ENCODE data around the gene COL11A2.
A peak's percentile ranks its signal among the peaks of the same experiment; 100 is the strongest.
"Not testable (repeated sequence)": the region's sequence is repeated elsewhere in the genome, so short reads cannot be mapped to it uniquely, and the experiment has no call there.

Gene COL11A2
- long read RNA-seq, donor 1, partial matches to known transcripts: 0 of 1 reads
- long read RNA-seq, donor 1, other reads (novel, unspliced or antisense): 0 of 1 reads
- long read RNA-seq, donor 2: 0 reads
- long read RNA-seq, donor 3: 0 reads
- long read RNA-seq, donor 4, partial matches to known transcripts: 0 of 1 reads
- long read RNA-seq, donor 4, other reads (novel, unspliced or antisense): 0 of 1 reads
- long read RNA-seq, donor 5, full-length matches to known transcripts: 1 of 1 reads
- long read RNA-seq, donor 5, partial matches to known transcripts: 0 of 1 reads
- long read RNA-seq, donor 5, other reads (novel, unspliced or antisense): 0 of 1 reads
- long read RNA-seq, donor 6: 0 reads
- long read RNA-seq, donor 7, partial matches to known transcripts: 23 of 28 reads
- long read RNA-seq, donor 7, other reads (novel, unspliced or antisense): 5 of 28 reads
- long read RNA-seq, donor 8, partial matches to known transcripts: 0 of 1 reads
- long read RNA-seq, donor 8, other reads (novel, unspliced or antisense): 0 of 1 reads

DNA sequence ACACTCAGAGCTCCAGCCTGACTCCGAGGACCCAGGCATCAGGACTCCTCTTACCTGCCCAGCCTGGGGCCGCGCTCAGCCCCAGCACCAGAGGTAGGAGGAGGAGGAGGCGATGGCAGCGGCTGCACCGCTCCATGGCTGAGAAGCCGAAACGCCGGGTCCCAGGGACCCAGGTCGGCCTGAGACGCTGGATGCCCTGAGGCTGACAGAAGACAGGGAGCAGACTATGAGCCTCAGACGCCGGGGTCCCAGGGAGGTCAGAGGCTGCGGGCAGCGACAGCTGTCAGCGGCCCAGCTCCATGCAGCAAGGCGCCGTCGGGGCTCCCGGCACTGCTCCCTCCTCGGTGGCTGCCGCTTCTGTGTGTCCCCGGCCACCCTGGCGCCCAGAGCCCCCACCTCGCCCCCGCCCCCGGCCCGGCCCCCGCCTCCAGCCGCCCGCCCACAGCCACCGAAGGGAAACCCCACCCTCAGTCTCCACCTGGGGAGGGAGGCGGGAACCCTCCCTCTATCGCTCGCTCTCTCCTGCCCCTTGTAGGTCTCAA, at the start of gene COL11A2:
TSS of gene COL11A2 (minus strand) at position 363 of the 542 bp plus-strand sequence. CDS start at position 136, 227 bp downstream.
- peak; percentile 51 for DNase-seq

DNA sequence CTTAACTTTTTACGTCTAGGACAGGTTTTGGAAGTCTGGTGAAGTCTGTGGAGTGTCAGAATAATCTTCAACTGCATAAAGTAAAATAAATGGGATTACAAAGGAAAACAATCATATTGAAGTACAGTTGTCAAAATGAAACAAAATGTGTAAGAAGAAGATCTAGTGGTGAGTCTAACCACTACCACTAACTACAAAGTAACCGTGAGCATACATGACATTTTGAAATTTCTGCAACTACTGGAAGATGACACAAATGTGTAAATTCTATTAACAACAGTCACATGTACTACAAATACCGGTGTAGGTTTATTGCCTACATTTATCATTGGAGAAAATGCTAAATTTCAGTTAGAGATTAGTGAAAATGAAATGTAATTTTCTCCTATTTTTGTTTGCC, 49.7 kb upstream of the COL11A2 start:
- DNase-seq: no peak

DNA sequence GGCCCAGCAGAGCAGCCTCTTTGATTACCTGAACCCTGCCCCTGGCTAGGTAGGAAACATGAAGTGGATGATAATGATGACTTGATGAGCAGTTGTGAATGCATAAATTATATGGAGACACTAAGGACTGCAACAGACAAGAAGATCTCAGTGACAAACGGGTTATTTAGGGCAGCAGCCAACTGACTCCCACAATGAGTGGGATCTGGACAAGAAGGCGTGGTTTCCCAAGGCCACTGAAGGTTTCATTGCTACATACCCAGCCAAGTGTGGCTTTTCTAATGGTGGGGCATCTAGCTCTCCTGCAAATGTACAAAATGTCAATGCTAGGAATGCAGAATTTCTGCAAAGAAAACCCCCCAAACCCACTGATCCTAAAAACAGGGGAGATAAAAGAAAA, 45.5 kb upstream of the COL11A2 start:
- DNase-seq: no peak

DNA sequence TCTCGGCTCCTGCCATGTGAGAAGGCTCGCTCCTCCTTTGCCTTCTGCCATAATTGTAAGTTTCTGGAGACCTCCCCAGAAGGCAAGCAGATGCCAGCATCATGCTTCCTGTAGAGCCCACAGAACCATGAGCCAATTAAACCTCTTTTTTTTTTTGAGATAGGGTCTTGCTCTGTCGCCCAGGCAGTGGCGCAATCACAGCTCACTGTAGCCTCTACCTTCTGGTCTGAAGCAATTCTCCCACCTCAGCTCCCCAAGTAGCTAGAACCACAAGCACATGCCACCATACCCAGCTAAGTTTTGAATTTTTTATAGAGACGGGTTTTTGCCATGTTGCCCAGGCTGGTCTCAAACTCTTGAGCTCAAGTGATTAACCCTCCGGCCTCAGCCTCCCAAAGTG, 44.6 kb upstream of the COL11A2 start:
- DNase-seq: no peak

DNA sequence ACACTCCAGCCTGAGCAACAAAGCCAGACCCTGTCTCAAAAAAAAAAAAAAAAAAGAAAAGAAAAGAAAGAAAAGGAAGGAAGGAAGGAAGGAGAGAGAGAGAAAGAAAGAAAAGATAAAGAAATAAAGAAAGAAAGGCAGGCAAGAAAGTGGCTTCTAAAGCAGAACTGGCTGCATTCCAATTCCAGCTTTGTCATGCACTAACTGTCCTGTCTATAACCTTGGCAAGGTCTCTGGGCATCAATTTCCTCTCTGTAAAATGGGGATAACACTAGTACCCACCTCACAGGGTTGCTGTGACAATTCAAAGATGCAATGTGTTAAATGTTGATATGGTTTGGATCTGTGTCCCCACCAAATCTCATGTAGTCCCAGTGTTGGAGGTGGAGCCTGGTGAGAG, 44.1 kb upstream of the COL11A2 start:
- no peak for DNase-seq

DNA sequence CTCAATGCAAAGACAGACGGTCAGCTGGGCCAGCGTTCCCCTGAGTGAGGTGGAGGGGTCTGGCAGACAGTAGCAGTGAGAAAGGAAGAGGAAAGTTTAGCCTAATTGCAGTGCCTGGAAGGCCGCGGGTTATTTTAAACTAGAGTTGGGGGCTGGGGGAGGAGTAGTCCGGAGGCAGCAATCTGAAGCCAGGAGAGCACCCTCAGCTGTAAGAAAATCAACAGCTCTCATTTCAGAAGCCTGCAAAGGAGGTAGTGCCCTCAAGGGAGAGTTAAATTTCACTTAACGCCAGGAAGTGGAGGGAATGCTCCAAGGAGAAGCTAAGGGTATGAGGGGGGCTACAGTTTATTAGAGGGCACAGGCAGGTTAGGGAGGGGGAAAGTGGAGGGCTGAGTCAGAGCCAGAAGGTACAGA, 43.0 kb upstream of the COL11A2 start:
- peak; percentile 41 for DNase-seq

DNA sequence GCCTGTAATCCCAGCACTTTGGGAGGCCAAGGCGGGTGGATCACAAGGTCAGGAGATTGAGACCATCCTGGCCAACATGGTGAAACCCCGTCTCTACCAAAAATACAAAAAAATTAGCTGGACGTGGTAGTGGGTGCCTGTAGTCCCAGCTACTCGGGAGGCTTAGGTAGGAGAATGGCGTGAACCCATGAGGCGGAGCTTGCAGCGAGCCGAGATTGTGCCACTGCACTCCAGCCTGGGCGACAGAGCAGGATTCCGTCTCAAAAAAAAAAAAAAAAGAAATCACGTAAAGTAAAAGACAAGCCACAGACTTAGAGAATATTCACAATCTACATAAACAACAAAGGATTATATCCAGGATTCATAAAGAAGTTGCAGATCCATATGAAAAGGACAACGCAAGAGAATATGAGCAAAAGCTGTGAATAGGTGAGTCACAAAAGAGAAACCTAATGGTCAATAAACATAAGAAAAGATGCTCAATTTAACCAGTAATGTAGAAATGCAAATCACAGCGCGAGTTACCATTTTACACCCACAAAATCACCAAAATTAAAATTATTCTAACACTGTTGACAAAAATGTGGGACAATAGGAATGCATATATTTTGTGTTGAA, 34.3 kb upstream of the COL11A2 start:
- DNase-seq: not testable (repeated sequence)

DNA sequence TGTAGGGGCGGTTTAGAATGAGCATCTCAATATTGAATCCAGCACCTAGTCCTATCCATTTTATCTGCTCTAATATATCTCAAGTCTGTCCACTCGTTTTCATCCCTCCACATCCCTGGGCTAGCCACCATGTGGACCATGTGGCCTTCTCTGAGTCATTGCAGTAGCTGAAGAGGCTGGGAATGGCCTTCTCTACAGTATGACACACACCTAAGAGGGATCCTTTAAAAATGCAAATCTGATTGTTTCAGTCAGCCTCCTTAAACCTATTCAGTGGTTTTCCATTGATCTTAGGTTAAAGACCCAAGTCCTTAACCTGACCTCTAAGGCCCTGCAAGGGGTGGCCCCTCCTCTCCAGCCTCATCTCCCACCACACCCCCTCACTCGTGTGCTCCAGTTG, 25.4 kb upstream of the COL11A2 start:
- DNase-seq: no peak

DNA sequence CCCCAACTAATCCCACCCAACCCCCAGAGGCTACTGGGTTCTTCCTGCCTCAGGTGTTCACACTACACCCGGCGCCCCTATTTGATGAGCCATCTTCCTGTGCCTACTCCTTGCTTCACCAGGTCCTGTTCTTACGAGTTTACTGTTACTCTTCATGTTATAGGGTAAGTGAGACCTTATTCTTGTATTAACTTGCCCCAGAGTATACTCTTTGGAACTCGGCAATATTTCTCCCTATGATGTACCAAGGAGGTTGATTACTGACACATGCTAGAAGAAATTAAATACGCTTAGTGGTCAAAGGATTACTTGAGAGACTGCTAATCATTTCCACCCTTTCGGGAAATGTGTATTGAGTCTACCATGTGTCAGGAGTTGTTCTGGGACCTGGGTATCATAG, 25.0 kb upstream of the COL11A2 start:
- no peak for DNase-seq

DNA sequence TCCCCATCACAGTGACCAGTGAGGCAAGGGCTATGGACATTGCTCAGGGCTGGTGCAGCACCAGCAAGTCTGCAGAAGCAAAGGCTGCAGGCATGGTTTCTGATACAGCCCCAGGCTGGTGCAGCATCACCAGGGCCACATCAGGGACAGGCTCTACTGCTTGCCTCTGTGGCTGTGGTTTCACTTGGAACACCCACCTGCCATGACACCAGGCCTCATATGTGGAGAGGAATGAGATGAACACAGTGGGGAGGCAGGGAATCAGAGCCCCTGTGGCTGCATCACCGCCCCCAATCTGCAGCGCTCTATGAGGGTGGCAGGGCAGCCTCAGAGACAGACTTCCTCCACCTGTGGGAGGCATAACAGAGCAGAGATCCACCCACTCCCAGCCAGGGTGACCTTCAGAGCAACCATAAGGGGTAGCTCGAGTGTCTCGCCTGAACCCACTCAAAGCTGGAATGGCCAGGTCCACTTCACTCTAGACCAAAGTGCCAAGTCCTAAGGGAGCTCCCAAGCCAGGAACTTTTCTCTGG, 23.9 kb upstream of the COL11A2 start:
- no peak for DNase-seq

DNA sequence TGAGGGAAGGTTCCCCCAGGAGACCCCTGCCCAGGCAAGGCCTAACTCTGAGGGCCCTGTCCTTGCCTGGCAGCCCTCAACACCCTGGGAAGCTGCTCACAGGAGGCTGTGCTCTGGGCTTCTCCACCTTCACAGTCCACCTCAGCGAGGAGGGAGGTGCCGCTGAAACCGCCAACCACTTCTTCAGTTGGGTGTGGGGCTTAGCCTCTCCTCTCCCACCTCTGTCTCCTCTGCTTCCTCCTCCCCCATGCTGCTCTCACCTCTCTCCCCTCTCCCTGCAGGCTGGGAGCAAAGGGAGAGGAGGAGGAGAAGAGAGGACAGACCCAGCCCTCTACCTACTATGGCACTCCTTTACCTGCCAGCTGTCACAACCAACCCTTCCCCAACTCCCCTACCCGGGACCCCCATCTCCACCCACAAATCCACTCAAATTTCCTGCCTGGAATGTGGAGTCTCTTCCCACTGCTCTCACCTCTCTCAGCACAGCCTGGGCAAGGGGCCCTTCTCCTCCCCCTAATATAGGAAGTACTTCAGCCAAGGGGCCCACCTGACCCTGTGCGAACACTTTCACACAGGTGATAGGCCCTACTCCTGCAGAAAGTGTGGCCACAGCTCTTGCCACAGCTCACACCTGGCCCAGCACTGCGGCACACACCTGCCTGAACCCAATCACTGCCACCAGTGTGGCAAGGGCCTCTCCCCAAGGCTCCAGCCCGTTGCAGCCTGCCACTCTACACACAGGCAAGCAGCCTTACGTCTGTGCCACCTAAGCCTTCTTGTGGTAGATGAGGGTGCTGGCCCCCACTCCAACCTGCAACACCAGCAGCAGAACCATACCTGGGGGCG, 23.2 kb upstream of the COL11A2 start:
- no peak for DNase-seq

DNA sequence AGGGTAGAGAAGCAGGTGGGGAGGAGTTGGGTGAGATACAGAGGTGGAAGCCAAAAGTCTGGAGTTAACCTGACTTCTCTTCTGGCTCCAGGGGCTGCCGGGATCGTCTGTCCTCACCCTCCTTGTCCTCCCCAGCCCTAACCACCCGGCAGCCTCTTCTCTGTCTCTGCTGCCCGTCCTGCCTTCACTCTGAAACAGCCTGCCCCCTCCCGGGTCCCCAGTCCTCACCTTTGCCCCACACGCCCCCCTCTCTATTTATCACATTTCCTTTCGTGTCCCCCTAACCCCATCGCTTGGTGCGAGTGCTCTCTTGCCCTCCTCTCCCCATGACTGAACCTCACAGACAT, 21.7 kb upstream of the COL11A2 start:
- DNase-seq: no peak

DNA sequence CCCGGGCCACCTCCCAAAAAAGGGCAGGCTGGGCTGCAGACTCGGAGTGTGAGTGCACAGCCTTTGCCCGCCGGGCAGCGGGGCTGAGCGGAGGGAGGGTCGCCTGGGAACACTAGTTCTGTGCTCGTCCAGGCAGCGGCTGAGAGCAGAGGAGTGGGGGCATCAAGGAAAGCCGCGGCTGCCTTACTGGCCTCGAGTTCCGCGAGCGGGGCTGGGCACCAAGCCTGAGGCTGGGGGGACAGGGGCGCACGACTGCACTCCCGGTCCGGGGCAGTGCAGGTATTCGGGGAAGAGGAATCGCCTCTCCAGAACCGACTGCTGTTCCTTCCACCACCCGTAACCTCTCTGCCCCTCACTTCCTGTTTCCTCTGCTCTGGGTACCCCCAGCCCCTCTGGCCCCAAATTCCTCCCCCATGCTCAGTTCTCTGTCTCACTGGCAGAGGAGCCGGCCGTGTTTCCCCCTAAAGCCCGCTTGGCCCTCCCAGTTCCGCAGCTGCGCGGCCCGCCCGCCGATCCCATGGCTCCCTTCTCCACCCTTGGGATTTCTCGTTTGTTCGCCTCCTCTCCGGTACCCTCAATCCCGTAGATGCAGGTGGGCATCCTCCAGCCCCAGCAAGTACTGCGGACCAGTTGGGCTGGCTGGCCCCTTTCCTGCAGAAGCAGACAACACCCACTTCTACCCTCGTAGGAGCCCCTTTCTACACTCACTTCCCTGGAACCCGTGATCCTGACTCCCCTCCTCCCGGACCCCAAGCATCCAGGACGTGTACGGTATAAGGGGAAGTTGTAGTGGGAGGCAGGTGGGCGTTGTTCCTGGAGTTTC, 21.1 kb upstream of the COL11A2 start:
- peak; percentile 64 for DNase-seq

DNA sequence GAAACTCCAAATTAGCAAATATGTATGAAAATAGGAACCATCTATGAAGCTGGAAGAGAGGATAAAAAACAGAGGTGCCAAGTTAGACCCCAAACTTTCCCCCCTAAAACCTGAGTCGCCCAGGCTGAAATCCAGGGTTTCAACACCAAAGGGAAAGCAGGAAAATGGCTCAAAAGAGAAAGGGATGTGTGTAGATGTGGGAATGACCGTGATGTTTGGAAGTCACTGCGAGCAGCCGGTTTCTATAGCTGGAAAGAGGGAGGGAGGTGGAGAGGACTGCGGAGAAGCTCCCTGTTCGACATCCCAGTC, 20.5 kb upstream of the COL11A2 start:
- no peak for DNase-seq

DNA sequence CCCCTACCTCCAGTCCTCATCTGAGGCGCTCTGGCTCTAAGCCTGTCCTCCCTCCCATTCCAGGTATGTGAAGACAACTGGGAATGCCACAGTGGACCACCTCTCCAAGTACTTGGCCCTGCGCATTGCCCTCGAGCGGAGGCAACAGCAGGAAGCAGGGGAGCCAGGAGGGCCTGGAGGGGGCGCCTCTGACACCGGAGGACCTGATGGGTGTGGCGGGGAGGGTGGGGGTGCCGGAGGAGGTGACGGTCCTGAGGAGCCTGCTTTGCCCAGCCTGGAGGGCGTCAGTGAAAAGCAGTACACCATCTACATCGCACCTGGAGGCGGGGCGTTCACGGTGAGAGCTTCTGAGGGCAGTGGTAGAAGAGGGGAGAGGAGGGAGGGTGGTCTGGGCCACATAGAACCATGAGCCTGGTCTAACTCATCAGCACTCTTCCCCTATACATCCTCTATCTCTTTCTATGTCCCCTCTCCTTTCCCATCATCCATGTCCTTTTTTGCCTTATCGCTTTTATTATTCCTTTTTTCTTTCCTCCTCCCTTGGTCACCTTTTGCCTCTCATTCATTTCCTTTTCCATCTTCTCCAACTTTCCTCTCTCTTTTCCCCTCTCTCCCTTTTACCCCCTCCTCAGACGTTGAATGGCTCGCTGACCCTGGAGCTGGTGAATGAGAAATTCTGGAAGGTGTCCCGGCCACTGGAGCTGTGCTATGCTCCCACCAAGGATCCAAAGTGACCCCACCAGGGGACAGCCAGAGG, 19.6 kb upstream of the COL11A2 start:
- DNase-seq: no peak

DNA sequence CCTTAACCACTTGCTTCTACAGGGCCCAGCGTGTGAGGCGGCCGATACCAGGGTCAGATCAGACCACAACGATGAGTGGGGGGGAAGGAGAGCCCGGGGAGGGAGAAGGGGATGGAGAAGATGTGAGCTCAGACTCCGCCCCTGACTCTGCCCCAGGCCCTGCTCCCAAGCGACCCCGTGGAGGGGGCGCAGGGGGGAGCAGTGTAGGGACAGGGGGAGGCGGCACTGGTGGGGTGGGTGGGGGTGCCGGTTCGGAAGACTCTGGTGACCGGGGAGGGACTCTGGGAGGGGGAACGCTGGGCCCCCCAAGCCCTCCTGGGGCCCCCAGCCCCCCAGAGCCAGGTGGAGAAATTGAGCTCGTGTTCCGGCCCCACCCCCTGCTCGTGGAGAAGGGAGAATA, 18.9 kb upstream of the COL11A2 start:
- DNase-seq: no peak

DNA sequence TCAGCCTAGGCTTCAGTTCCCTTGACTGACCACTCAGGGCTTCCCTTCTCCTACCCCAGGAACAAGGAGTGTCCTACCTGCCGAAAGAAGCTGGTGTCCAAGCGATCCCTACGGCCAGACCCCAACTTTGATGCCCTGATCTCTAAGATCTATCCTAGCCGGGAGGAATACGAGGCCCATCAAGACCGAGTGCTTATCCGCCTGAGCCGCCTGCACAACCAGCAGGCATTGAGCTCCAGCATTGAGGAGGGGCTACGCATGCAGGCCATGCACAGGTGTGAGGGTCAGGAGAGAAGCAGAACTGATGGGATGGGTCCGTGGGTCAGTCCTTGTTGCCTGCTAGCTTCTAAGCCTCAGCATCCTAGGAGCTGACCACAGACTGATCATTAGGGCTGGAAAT, 17.6 kb upstream of the COL11A2 start:
- DNase-seq: no peak

DNA sequence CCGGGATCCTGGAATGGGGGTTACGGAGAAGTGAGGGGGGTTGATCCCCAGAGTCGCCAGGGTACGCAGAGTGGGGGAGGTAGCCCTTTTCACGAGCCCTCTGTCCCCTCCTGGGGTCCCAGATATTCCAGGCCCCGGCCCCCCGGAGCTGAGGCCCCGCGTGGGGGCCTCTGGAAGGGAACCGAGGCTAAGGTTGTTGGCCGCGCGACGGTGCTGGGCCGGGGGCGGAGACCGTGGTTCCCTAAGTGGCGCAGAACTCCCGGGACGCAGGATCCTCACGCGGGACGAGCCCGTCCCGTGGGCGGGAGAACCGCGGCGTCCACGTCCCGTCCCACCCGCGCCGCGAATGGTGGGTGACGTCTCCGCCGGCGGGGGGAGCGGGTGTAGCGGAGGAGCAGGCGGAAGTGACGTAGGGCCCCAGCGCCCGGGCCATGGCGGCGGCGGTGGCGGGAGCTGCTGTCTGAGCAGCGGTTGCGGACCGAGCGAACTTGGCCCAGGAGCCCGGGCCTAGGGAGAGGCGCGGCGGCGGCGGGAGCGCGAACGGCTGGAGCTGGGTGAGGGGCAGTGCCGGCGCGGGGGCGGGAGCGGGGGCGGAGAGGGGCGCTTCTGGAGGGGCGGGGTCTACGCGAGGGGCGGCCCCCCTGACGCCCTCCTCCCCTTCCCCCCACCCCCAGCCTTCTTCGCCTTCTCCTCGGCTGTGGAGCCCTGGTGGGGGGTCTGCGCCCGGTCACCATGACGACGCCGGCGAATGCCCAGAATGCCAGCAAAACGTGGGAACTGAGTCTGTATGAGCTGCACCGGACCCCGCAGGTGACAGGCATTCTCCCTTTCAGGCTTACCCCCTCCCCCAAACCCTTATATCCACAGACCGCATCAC, 16.1 kb upstream of the COL11A2 start, which contains the start of gene RING1:
TSS of gene RING1 (plus strand) at position 410 of the 877 bp plus-strand sequence. CDS start at position 733, 323 bp downstream.
- DNase-seq: peak; percentile 92

DNA sequence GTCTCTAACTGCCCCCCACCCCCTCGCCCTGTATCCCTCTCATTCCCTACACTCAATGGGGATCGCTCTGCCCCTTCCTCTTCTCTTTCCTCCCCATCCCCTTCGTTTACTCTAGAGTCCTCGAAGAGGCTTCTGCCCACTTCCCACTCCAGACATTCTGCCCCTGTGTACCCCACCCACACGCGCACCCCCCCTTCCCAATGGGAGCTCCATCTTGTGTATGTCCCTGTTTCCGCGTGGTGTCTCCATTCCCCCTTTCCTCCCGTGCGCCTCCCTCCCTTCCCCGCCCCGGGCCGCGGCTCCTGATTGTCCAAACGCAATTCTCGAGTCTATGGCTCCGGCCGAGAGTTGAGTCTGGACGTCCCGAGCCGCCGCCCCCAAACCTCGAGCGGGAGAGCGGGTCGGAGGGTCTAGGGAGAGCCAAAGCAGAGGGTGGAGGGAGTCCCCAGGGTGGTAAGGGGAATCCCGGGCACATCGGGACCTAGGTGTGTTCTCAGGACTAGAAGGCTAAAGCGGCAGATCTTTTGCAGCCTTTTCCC, 15.4 kb upstream of the COL11A2 start:
- DNase-seq: no peak

Data from right kidney (tissue), 9 donors.